ENCODE results near the gene LIN37.
"Not testable (repeated sequence)": the region's sequence is repeated elsewhere in the genome, so short reads cannot be mapped to it uniquely, and the experiment has no call there.

- not testable (repeated sequence) for TF ChIP-seq CTCF (IDR thresholded peaks at IDR 0.05); TCF7L2 (IDR thresholded peaks at IDR 0.05; ENCODE audit: low read depth, low read length); POLR2AphosphoS5 (IDR thresholded peaks at IDR 0.05; ENCODE audit: low read depth, low read length)
These were observed 47.2 kb downstream of the LIN37 start for GRCh38 chr19:35795564-35795963.

Data from Panc1 (cell line).